Fibroblast of skin of right quadriceps (primary cell): Measurements from ENCODE around the gene TPT1.
"Not testable (repeated sequence)": the region's sequence is repeated elsewhere in the genome, so short reads cannot be mapped to it uniquely, and the experiment has no call there.

Experiments
- DNase-seq: peaks from one replicate; pipeline ENCODE4 v3.0.0-alpha.2; 2013

Gene TPT1

DNA sequence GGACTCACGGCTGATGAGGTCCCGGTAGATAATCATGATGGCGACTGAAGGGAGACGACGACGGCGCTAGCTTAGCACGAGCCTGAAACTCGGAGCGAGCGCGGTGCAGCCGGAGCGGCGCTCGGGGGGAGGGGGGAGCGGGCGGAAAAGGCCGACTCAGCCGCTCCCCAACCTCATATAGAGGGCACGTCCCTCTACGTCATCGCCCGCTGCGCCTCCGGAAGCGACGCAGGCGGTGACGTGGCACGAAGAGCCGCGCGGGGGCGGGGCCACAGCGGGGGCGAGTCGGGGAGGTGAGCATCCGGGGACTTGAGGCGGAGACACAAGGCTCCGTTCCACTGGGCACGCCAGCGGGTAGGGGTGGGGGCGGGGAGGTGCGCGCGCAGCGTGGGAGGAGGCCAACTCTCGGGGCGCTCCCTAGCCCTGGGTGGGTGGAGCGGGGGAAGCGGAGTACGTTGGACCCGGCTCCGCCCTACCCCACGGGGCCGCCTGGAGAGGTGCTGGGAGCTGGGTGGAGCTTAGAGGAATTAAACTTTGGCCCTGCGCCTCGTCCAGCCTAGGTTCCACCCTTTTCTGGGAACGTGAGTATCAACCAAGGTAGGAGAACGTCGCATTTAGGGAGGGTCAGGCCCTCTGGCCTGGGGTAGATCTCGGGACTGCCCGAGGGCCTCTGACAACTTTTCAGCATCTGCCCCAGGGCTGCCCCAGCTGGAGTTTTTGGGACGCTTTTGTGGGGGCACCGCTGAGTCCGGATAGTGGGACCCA lies at the start of gene TPT1:
Gene TPT1 (minus strand): TSS at position 150 of the 765 bp plus-strand sequence. CDS start 114 bp downstream, at position 36.
- DNase-seq: peak; percentile 99

- not testable (repeated sequence) for DNase-seq
Observed at GRCh38 chr13:45390348-45390747, 49.4 kb upstream of the TPT1 start.

DNA sequence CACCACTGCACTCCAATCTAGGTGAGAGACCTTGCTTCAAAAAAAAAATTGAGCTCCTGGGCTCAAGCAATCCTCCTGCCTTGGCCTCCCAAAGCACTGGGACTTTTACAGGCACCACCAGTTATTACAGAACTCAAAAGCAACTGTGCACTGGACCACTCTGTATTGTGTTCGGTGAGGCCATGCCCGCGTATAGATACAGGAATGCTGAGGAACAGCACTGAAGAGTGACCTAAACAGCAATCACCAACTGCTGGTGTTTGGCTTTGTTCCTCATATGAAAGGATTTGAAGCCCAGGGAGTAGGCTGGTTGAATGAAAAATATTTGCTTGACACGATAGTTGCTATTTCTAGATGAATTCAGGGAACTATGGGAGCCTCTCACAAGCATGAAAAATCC lies 47.7 kb upstream of the TPT1 start:
- DNase-seq: no peak

DNA sequence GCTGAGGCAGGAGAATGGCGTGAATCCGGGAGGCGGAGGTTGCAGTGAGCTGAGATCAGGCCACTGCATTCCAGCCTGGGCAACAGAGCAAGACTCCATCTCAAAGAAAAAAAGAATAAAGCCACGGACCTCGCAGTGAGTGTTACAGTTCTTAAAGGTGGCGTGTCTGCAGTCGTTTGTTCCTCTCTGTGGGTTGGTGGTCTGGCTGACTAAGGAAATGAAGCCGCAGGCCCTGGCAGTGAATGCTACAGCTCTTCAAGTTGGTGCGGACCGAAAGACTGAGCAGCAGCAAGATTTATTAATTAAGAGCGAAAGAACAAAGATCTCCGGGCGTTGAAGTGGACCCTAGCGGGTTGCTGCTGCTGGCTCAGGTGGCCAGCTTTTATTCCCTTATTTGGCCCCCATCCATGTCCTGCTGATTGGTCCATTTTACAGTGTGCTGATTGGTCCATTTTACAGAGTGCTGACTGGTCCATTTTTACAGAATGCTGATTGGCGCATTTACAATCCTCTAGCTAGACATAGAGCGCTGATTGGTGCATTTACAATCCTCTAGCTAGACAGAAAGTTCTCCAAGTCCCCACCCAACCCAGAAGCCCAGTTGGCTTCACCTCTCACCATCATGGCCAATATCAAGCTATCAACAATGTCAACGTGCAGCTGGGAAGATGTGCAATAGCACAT lies 46.1 kb upstream of the TPT1 start:
- DNase-seq: not testable (repeated sequence)

- no peak for DNase-seq
Observed at GRCh38 chr13:45385907-45386553, 45.0 kb upstream of the TPT1 start.

DNA sequence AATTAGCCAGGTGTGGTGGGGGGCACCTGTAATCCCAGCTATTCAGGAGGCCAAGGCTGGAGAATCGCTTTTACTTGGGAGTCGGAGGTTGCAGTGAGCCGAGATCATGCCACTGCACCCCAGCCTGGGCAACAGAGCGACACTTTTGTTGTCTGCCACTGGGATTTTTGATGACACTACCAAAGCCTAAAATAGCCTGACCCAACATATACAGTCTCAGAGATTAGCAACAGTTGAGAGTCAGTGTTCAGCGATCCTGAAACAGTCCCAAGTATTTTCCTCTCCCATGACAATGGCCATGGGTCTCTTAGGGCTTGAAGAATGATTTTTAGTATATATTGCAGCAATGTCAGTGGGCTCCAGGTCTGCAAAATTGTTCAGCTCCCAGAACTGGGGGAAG lies 44.3 kb upstream of the TPT1 start:
- DNase-seq: no peak

DNA sequence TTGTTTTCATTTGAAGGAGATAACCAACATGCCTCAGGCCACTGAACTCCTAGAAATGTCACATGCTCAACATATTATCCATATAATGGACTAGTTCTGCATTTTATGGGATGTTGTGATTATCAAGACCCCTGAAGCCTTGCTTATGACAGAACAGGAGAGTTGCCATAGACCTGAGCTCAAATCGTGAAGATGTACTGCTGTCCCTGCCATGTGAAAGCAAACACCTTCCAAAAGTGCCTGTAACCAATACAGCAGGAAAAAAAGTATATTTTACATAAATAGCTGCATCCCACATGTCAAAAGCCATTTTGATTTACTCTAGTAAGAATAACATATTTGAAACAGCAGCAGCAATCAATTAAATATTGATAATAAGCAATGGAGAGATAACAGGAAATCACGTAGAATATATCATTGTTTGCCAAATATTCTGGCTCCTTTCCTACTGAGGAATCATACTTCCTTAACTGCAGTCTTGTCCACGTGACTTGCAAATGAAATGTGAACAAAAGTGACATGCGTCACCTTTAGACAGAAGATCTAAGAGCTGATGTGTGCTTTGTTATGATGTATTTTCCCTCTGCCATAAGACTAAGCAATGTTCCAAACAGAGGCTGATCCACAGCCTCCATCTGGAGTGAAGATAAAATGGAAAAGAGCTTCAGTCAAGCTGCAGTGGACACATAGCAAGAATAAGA lies 43.6 kb upstream of the TPT1 start:
- no peak for DNase-seq

- not testable (repeated sequence) for DNase-seq
Observed at GRCh38 chr13:45382739-45383138, 41.8 kb upstream of the TPT1 start.

- no peak for DNase-seq
Observed at GRCh38 chr13:45381196-45381595, 40.2 kb upstream of the TPT1 start.

DNA sequence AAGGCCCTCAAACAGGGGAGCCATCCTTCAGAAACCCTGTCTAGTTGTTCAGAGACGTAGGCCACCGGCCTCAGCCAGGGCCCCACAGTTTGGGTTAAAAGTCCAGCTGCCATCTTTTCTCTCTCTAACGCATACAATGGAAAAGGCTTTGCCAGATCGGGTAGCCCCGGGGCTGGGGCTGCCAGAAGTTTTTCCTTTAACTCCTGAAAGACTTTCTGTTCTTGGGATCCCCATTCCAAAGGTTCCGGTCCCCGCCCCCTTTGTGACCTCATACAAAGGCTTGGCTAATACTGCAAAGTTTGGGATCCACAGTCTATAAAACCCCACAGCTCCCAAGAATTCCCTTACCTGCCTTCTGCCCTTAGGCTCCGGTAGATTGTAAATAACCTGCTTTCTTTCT lies 39.7 kb upstream of the TPT1 start:
- DNase-seq: not testable (repeated sequence)

GRCh38 chr13:45379516-45379915 lies 38.5 kb upstream of the TPT1 start:
- DNase-seq: not testable (repeated sequence)

- not testable (repeated sequence) for DNase-seq
Observed at GRCh38 chr13:45378786-45379185, 37.8 kb upstream of the TPT1 start.

DNA sequence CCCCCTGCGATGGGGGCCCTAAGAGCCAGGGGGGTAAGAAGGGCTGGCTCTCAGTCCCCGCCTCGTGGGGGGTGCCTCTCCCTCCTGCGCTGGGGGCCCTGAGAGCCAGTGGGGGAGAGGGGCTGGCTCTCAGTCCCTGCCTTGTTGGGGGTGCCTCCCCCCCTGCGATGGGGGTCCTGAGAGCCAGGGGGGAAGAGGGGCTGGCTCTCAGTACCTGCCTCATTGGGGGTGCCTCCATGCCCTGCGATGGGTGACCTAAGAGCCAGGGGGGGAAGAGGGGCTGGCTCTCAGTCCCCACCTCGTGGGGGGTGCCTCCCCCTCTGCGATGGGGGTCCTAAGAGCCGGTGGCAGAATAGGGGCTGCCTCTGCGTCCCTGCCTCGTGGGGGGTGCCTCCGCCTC lies 36.3 kb upstream of the TPT1 start:
- not testable (repeated sequence) for DNase-seq

DNA sequence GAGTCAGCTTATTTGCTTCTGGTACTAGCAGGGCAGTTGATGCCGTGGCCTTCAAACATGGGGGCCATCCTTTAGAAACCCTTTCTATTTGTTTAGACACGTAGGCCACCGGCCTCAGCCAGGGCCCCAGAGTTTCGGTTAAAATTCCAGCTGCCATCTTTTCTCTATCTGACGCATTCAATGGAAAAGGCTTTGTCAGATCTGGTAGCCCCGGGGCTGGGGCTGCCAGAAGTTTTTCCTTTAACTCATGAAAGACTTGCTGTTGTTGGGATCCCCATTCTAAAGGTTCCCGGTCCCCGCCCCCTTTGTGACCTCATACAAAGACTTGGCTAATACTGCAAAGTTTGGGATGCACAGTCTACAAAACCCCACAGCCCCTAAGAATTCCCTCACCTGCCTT lies 35.7 kb upstream of the TPT1 start:
- DNase-seq: not testable (repeated sequence)

GRCh38 chr13:45374917-45375316 lies 33.9 kb upstream of the TPT1 start:
- DNase-seq: no peak

DNA sequence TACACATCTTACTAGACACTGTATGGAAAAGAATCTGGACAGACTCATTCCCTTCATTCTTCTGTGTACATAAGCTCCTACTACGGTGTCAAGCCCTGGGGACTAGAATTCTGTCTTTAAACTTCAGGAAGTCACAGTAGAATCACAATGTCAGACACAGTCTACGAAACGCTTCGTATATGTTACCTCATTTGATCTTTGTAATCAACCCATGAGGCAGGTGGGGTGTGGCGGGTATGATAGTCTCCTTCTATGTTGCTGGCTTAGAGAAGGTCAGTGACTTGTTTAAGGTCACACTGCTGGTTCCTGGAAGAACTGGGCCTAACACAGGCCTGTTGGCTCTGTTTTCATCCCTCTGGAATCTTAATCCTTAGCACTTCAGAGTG lies 32.2 kb upstream of the TPT1 start:
- no peak for DNase-seq

DNA sequence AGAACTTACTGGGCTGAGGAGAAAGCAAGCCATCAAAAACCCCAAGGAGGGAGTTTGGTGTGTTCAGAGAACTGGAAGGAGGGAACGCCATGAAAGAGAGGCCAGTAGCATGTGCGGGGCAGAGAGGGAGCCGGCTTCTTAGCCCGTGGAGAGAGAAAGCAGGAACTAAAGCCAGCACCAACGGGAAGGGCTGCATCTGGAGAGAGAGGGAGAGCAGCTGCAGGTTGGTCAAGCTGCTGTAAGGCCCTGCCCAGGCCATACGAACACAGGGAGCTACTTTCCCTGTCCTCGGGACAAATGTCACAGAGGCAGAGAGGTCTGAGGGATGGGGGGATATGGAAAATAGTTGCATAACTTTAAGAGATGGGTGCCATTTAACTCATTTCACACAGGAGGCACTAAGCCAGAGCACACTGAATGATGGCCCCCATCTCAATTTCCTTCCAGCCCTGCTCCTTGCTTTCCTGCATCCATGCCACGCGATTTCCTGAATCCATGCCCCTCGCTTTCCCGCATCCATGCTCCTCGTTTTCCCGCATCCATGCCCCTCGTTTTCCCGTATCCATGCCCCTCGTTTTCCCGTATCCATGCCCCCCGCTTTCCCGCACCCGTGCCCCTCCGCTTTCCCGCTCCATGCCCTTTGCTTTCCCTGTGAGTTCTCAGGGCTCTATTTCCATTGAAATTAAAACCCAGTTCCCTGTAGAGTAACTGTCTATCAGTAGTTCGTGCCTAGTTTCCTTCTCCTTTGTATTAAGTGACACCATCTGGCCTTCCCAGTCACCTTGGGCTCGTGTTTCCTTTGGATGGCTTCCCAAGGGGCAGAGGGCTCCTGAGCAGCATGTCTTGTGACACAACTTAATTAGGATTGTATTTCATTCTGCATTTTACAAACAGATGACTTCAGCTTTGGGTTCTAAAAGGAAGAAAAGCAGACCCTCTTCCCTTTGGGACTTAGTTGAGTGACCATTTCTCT lies 31.5 kb upstream of the TPT1 start:
- no peak for DNase-seq

DNA sequence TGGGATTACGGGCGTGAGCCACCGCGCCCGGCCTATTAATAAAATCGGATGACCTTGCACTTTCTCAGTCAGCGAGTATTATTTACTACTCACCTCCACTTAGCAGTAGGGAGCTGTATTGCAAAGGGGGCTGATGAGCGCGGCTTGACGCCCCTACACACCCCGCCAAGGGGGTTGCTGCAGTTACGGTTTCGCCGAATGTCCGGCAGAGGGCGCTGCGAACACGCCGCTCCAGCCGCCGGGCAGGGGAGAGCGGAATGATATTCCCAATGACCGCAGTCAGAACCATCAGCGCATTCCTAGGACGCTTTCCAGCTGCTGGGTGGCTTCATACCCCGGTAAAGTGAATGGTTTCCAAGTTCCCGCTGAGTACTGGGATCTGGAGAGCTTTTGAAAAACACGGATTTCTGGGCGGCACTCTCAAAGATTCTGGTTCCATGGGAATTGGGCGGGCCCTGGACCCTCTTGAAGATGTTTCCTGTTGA lies 30.0 kb upstream of the TPT1 start:
- DNase-seq: peak; percentile 83

DNA sequence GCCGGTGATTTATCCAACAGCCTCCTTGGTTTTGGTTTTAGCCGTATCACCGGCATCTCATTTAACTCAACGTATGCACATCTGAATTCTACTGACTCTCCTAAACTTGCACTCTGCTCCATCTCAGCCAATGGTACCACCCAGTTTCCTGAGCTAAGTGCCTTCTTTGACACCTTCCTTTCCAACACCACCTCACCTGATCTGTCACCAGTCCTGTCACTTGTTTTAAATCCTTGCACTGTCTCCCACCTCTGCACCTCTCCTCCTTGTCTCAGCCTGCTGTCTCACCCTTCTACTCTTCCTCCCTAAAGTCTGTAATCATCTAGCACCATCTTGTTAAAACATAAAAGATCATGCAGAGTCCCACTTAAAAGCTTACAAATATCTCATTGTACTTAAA lies 28.1 kb upstream of the TPT1 start:
- DNase-seq: no peak

DNA sequence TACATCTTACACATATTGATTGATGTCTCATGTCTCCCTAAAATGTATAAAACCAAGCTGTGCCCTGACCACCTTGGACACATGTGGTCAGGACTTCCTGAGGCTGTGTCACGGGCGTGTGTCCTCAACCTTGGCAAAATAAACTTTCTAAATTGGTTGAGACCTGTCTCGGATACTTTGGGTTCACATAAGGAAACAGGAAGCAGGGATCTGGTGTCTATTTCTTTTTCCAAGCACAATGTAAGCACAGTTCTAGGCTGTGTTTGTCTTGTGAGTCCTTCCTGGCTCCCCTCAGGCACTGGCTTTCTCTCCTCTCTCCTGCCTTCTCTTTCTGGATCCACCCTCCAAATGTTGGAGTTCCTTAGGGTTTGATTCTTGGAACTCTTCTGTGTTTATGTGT lies 27.6 kb upstream of the TPT1 start:
- DNase-seq: no peak

GRCh38 chr13:45368005-45368404 lies 27.0 kb upstream of the TPT1 start:
- no peak for DNase-seq

DNA sequence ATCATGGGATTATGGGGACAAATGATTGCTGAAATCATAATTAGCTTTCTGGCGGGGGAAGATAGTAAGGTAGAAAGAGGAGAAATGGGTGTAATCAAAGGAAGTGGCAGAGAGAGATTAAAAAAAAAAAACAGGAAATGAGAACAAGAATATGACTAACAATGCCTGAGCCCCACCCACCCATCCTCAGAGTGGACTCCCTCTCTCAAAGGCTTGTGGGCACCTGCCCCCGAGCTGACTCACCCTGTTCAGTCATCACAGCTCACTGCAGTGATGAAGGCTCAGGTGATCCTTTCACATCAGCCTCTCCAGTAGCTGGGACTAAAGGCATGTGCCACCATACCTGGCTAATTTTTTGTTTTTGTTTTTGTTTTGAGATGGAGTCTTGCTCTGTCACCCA lies 26.4 kb upstream of the TPT1 start:
- DNase-seq: peak; percentile 88
